Common myeloid progenitor, CD34-positive (primary cell): Measurements from ENCODE around the gene APOL3.
"Not testable (repeated sequence)": the region's sequence is repeated elsewhere in the genome, so short reads cannot be mapped to it uniquely, and the experiment has no call there.

Experiments used
- CTCF ChIA-PET: fragments of 350-600 bp; sonication (Branson Sonifier 250); formaldehyde crosslinking; loops from one replicate; lab custom pipeline; 2021; ENCODE audit warnings: antibody characterized with exemption; lab: Charles Lee
- POLR2A ChIA-PET: fragments of 350-600 bp; sonication (Branson Sonifier 250); formaldehyde crosslinking; loops from one replicate; lab custom pipeline; 2021; ENCODE audit warnings: antibody characterized with exemption; lab: Charles Lee
- DNase-seq, 3 donors: peaks; one replicate each; pipeline versions ENCODE4 v3.0.0 to v3.0.0-alpha.2; 2013
- H3K27ac ChIP-seq, 2 experiments: 1 replicate in 1 of 2; 2 replicates in 1 of 2; pipeline ENCODE4 v1.7.0; 2013; ENCODE audit warnings: inconsistent platforms in 2 of 2, low read length in 2 of 2, mild to moderate bottlenecking in 2 of 2, low read depth in 1 of 2, moderate library complexity in 1 of 2; ENCODE audit not compliant: severe bottlenecking in 2 of 2, insufficient read depth in 1 of 2, poor library complexity in 1 of 2
- H3K27me3 ChIP-seq, 5 experiments: replicated peaks in 2 of 5; 1 replicate in 3 of 5; 2 replicates in 2 of 5; pipeline versions ENCODE4 v1.6.1 to v1.7.0; 2013; ENCODE audit warnings: low read length in 4 of 5, mild to moderate bottlenecking in 2 of 5, moderate library complexity in 2 of 5, inconsistent platforms in 1 of 5; ENCODE audit not compliant: insufficient read depth in 5 of 5, control insufficient read depth in 4 of 5
- H3K36me3 ChIP-seq, 4 experiments: 1 replicate in 2 of 4; 2 replicates in 2 of 4; pipeline versions ENCODE4 v1.6.1 to v1.7.0; 2013; ENCODE audit warnings: low read length in 3 of 4, control low read depth in 1 of 4, mild to moderate bottlenecking in 1 of 4; ENCODE audit not compliant: control insufficient read depth in 4 of 4, insufficient read depth in 4 of 4
- H3K4me1 ChIP-seq, 4 experiments: 1 replicate in 3 of 4; 2 replicates in 1 of 4; pipeline versions ENCODE4 v1.6.1 to v1.7.1; 2013; ENCODE audit warnings: low read length in 3 of 4, mild to moderate bottlenecking in 3 of 4, control low read depth in 1 of 4, inconsistent platforms in 1 of 4, moderate library complexity in 1 of 4; ENCODE audit not compliant: control insufficient read depth in 4 of 4, insufficient read depth in 4 of 4; ENCODE audit errors: control extremely low read depth in 1 of 4
- H3K4me3 ChIP-seq, 7 experiments: 1 replicate in 4 of 7; 2 replicates in 3 of 7; pipeline versions ENCODE4 v1.5.1 to v1.7.0; 2013; ENCODE audit warnings: mild to moderate bottlenecking in 7 of 7, low read length in 6 of 7, moderate library complexity in 6 of 7, inconsistent platforms in 2 of 7, low read depth in 2 of 7, control low read depth in 1 of 7; ENCODE audit not compliant: insufficient read depth in 4 of 7, control insufficient read depth in 1 of 7; ENCODE audit errors: extremely low read depth in 1 of 7
- H3K9me3 ChIP-seq, 5 experiments: 1 replicate in 4 of 5; 2 replicates in 1 of 5; pipeline versions ENCODE4 v1.6.1 to v1.7.1; 2013; ENCODE audit warnings: low read length in 4 of 5, mild to moderate bottlenecking in 2 of 5, inconsistent platforms in 1 of 5, low read depth in 1 of 5, moderate library complexity in 1 of 5; ENCODE audit not compliant: control insufficient read depth in 4 of 5, insufficient read depth in 2 of 5; ENCODE audit errors: control extremely low read depth in 1 of 5
- WGBS: methylation state at CpG from one replicate; pipeline ENCODE4 v1.1.5; 2013; ENCODE audit not compliant: insufficient coverage; 5-methylcytosine and 5-hydroxymethylcytosine counted together

APOL3 gene

DNA sequence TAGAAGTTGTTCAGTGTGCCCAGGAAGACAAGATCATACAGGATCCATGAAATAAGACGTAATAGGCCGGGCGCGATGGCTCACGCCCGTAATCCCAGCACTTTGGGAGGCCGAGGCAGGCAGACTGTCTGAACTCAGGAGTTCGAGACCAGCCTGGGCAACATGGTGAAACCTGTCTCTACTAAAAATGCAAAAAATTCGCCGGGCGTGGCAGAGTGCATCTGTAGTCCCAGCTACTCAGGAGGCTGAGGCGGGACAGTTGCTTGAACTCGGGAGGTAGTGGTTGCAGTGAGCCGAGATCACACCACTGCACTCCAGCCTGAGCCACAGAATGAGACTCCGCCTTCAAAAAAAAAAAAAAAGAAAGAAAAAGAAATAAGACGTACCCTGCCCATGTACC, 56.7 kb downstream of the APOL3 start:
- H3K36me3 ChIP-seq: no peaks in the 10 kb centered on the region
- H3K27ac ChIP-seq: no peak overlapping the region
- DNase-seq: no peak
- no peak overlapping the region for H3K4me3 ChIP-seq
- H3K9me3 ChIP-seq: peaks cover 0 to 5% (median 0%) of the 10 kb centered on the region in 5 experiments
- H3K4me1 ChIP-seq: no peaks in the 10 kb centered on the region
- WGBS: 88% methylated on average over 15 of the region's 16 CpGs
- no peaks in the 10 kb centered on the region for H3K27me3 ChIP-seq
- ChIA-PET POLR2A (no interaction called here), CTCF (interaction anchor here (1.3 to 1.5 kb wide), 2 partner anchors 38 to 173 kb away, joined by 3 to 5 read pairs; no protein-coding TSS in a partner anchor)

DNA sequence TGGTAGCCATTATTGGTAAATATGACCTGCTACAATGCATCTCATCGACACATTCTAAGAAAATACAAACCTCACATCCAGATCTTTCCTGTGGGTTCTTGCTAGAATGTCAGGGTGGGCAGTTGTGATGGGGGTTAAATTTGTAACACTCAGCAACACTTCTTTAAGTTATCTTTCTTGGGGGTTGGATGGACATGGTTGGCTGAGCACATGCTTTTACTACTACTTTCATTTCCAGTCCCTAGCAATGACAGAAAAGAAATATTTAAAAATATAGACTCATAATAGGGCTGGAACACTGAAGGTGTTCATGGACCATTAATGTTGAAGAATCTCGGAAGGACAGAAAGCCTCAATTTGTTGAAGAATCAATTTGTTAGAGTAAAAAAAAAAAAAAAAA, 57.6 kb downstream of the APOL3 start:
- CTCF ChIA-PET: interaction anchor here (1.3 kb wide), 1 partner anchor 172 kb away, joined by 3 read pairs; no protein-coding TSS in a partner anchor
- no peaks in the 10 kb centered on the region for H3K27me3 ChIP-seq
- H3K4me1 ChIP-seq: no peaks in the 10 kb centered on the region
- no peak overlapping the region for H3K4me3 ChIP-seq
- 100% methylated on average over 1 of the region's 2 CpGs for WGBS
- no peak overlapping the region for H3K27ac ChIP-seq
- H3K9me3 ChIP-seq: peaks cover 0 to 5% (median 0%) of the 10 kb centered on the region in 5 experiments
- POLR2A ChIA-PET: no interaction called here
- DNase-seq: no peak
- H3K36me3 ChIP-seq: no peaks in the 10 kb centered on the region

GRCh38 chr22:36101756-36102155, 58.8 kb downstream of the APOL3 start:
- H3K4me1 ChIP-seq: no peaks in the 10 kb centered on the region
- no peak for DNase-seq
- H3K9me3 ChIP-seq: peaks cover 0 to 5% (median 0%) of the 10 kb centered on the region in 5 experiments
- POLR2A ChIA-PET: no interaction called here
- no peaks in the 10 kb centered on the region for H3K36me3 ChIP-seq
- no CpG with 5 or more reads among the region's 4 CpGs for WGBS
- H3K27ac ChIP-seq: no peak overlapping the region
- no peaks in the 10 kb centered on the region for H3K27me3 ChIP-seq
- CTCF ChIA-PET: no interaction called here
- H3K4me3 ChIP-seq: no peak overlapping the region

DNA sequence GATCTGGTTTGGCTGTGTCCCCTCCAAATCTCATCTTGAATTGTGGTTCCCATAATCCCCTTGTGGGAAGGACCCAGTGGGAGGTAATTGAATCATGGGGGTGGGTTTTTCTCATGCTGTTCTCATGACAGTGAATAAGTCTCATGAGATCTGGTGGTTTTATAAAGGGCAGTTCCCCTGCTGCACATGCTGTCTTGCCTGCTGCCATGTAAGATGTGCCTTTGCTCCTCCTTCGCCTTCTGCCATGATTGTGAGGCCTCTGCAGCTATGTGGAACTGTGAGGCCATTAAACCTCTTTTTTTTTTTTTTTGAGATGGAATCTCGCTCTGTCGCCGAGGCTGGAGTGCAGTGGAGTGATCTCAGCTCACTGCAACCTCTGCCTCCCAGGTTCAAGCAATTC, 59.6 kb downstream of the APOL3 start:
- H3K27ac ChIP-seq, CTCF ChIA-PET: not testable (repeated sequence)

GRCh38 chr22:36100134-36100824, 60.3 kb downstream of the APOL3 start:
- H3K27ac ChIP-seq: no peak overlapping the region
- H3K27me3 ChIP-seq: no peaks in the 10 kb centered on the region
- peaks cover 0 to 5% (median 0%) of the 10 kb centered on the region in 5 experiments for H3K9me3 ChIP-seq
- ChIA-PET POLR2A (interaction anchor here (0.6 kb wide), 1 partner anchor 81 kb away, joined by 4 read pairs; no protein-coding TSS in a partner anchor), CTCF (interaction anchor here (1.1 to 1.8 kb wide), 2 partner anchors 32 to 139 kb away, joined by 3 to 4 read pairs; partner anchors contain the start of gene APOL2)
- no peak overlapping the region for H3K4me3 ChIP-seq
- no peaks in the 10 kb centered on the region for H3K36me3 ChIP-seq
- DNase-seq: no peak
- no peaks in the 10 kb centered on the region for H3K4me1 ChIP-seq
- WGBS: 88% methylated on average over 3 of the region's 9 CpGs

More for the DNA sequence above, 59.6 kb downstream of the APOL3 start:
- not testable (repeated sequence) for H3K9me3 ChIP-seq, H3K4me1 ChIP-seq, H3K36me3 ChIP-seq, H3K4me3 ChIP-seq, H3K27me3 ChIP-seq, DNase-seq
- POLR2A ChIA-PET: interaction anchor here (0.6 kb wide), 1 partner anchor 80 kb away, joined by 4 read pairs; no protein-coding TSS in a partner anchor
- WGBS: 100% methylated on average over 1 of the region's 4 CpGs

- DNase-seq, H3K36me3 ChIP-seq, POLR2A ChIA-PET, H3K4me1 ChIP-seq, H3K27me3 ChIP-seq, H3K9me3 ChIP-seq, H3K27ac ChIP-seq, H3K4me3 ChIP-seq: not testable (repeated sequence)
- CTCF ChIA-PET: interaction anchor here (1.1 to 1.8 kb wide), 2 partner anchors 31 to 140 kb away, joined by 3 to 4 read pairs; partner anchors contain the start of gene APOL2
- WGBS: 98% methylated on average over 6 of the region's 10 CpGs
Observed at GRCh38 chr22:36099561-36099960, 61.0 kb downstream of the APOL3 start.

GRCh38 chr22:36097880-36098279, 62.7 kb downstream of the APOL3 start:
- no peak overlapping the region for H3K4me3 ChIP-seq
- no peaks in the 10 kb centered on the region for H3K4me1 ChIP-seq
- CTCF ChIA-PET: interaction anchor here (0.8 kb wide), 1 partner anchor 32 kb away, joined by 4 read pairs; no protein-coding TSS in a partner anchor
- DNase-seq: no peak
- no peaks in the 10 kb centered on the region for H3K27me3 ChIP-seq
- H3K36me3 ChIP-seq: no peaks in the 10 kb centered on the region
- no peaks in the 10 kb centered on the region for H3K9me3 ChIP-seq
- no peak overlapping the region for H3K27ac ChIP-seq
- WGBS: 97% methylated on average over 4 of the region's 8 CpGs
- POLR2A ChIA-PET: no interaction called here
